ENCODE data around the gene TMEM87A. TPM values are rescaled to one million over a fixed set of nuclear protein-coding genes. Genes with fewer than 3 reads are reported as not detected.

The TMEM87A gene
- total RNA-seq, 2 donors from 2014 or later = 39.8 to 94.4 TPM

DNA sequence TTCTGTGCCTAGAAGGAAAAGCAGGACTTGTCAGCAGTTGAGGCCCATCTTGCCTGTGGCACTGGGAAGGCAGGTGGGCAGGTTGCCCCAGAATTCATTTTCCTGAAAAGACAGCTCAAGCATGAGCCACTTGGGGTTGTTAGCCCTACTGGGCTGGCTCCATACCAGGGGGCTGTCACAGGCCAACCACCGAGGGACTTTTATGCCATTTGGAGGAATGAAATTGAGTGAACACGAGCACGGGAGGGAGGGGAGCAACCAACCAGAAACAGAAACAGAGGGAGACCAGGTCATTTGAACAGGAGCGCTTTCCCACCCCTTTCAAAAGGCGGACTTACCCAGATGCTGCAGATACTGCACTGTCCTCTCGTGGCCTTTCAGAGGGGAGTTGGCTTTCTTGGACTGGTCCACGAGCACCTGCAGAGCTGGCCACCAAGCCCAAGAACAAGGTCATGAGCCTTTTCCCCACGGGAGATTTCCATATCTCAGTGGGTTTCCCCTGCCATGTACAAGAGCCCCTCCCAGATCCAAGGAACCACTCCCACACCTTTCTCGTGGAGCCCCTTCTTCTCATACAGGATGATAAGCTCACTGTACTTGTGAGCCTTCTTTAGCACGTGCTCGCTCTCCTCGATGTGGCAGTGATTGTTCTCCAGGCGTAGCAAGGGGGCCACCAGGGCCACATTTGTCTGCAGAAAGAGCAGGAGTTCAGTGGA is 106.8 kb downstream of the TMEM87A start:
- Histone ChIP-seq H3K9me3 (no peaks in the 10 kb centered on the region), H3K27ac (no peak overlapping the region), H3K27me3 (replicated peaks; ENCODE audit: insufficient read depth) (no peaks in the 10 kb centered on the region), H3K36me3 (peaks cover 83% of the 10 kb centered on the region), H3K4me3 (no peak overlapping the region), H3K4me1 (ENCODE audit: control insufficient read depth in 1 of 2, low read depth in 2 of 2) (no peaks in the 10 kb centered on the region)
- no peak for ATAC-seq (ENCODE audit: insufficient number of reproducible peaks, low FRiP score, low read depth)
- TF ChIP-seq, protein P1, sequence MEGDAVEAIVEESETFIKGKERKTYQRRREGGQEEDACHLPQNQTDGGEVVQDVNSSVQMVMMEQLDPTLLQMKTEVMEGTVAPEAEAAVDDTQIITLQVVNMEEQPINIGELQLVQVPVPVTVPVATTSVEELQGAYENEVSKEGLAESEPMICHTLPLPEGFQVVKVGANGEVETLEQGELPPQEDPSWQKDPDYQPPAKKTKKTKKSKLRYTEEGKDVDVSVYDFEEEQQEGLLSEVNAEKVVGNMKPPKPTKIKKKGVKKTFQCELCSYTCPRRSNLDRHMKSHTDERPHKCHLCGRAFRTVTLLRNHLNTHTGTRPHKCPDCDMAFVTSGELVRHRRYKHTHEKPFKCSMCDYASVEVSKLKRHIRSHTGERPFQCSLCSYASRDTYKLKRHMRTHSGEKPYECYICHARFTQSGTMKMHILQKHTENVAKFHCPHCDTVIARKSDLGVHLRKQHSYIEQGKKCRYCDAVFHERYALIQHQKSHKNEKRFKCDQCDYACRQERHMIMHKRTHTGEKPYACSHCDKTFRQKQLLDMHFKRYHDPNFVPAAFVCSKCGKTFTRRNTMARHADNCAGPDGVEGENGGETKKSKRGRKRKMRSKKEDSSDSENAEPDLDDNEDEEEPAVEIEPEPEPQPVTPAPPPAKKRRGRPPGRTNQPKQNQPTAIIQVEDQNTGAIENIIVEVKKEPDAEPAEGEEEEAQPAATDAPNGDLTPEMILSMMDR (IDR thresholded peaks at IDR 0.05) = no peak
- no peak for DNase-seq (ENCODE audit: low spot score)

DNA sequence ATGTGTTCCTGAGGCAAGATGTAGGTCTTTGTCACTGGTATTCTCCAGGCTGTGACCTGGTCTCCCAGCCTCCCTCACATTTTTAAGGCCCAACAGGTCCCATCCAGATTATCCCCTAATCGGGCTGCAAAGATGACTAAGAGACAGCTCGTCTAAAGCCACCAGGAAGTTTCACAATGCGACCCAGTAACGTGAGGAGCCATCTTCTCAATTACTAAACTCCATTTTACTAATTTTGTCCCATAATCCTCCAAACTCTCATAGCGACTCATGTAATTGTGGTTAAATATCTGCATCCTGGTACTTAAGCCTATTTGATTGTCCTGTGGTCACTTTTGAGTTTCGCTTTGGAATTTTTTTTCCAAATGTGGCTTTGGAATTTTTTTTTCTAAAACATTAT is 108.1 kb downstream of the TMEM87A start:
- TF ChIP-seq, protein P1 (IDR thresholded peaks at IDR 0.05) = no peak
- no peak overlapping the region for H3K4me3 ChIP-seq
- ATAC-seq (ENCODE audit: insufficient number of reproducible peaks, low FRiP score, low read depth) = no peak
- no peaks in the 10 kb centered on the region for H3K9me3 ChIP-seq
- no peak overlapping the region for H3K27ac ChIP-seq
- H3K4me1 ChIP-seq (ENCODE audit: control insufficient read depth in 1 of 2, low read depth in 2 of 2) = no peaks in the 10 kb centered on the region
- DNase-seq (ENCODE audit: low spot score) = no peak
- H3K36me3 ChIP-seq = peaks cover 90% of the 10 kb centered on the region
- H3K27me3 ChIP-seq (replicated peaks; ENCODE audit: insufficient read depth) = no peaks in the 10 kb centered on the region

DNA sequence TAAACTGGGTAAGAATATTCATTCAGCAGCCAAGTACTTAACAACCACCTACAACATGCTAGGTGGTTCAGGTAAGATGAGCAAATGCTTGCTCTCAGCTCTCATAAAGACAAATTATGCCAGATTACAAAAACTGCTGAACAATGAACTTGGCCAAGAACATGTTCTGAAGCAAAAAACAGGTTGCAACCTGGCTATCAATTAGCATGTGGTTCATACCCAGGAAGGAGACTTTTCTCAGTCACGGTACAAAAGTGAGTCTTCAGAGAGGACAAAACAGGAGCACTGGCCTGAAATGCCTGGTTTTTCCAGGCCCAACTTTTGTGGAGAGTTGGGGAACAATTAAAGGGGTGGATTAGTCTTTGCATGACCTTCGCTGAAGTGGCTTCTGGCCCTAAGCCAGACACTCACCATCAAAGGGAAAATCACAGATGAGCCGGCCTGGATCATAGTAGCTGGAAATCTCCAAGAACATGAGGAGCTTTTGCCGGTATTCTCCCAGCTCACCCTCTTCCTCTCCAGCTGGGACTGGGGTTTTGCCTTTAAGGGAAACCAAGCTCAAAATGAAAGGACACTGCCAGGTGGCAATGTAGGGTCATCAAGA is 109.2 kb downstream of the TMEM87A start:
- Histone ChIP-seq H3K27ac (no peak overlapping the region), H3K4me3 (no peak overlapping the region), H3K36me3 (peaks cover 92% of the 10 kb centered on the region), H3K27me3 (replicated peaks; ENCODE audit: insufficient read depth) (no peaks in the 10 kb centered on the region), H3K9me3 (no peaks in the 10 kb centered on the region), H3K4me1 (ENCODE audit: control insufficient read depth in 1 of 2, low read depth in 2 of 2) (no peaks in the 10 kb centered on the region)
- DNase-seq (ENCODE audit: low spot score) = no peak
- no peak for ATAC-seq (ENCODE audit: insufficient number of reproducible peaks, low FRiP score, low read depth)
- TF ChIP-seq, protein P1 (IDR thresholded peaks at IDR 0.05) = no peak

DNA sequence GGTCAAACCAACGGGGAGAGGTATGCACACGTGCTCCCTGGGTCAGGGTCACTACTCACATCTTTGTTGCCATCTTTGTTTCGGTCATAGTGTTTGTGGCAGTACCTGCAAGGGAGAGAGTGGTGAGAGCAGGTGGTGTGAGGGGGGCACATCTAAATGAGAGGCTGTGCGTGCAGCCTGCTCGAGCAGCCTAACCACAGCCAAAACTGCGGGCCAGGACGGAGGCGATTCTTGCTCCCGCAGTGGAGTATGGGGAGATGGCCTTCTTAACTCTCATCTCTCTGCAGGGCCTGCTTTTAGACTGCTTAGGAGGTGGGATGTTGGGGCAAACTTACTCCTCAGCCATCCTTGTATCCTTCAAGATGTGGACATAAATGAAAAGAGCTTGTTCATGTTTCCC is 109.9 kb downstream of the TMEM87A start:
- Histone ChIP-seq H3K4me3 (no peak overlapping the region), H3K27me3 (replicated peaks; ENCODE audit: insufficient read depth) (no peaks in the 10 kb centered on the region), H3K9me3 (no peaks in the 10 kb centered on the region), H3K36me3 (peaks cover 86% of the 10 kb centered on the region), H3K4me1 (ENCODE audit: control insufficient read depth in 1 of 2, low read depth in 2 of 2) (no peaks in the 10 kb centered on the region), H3K27ac (no peak overlapping the region)
- DNase-seq (ENCODE audit: low spot score) (no peak), ATAC-seq (ENCODE audit: insufficient number of reproducible peaks, low FRiP score, low read depth) (no peak)
- TF ChIP-seq, protein P1 (IDR thresholded peaks at IDR 0.05) = no peak

Other genes with a start within 250 kb of the TMEM87A start
- gene PLA2G4D, start 178.9 kb downstream of the TMEM87A start, total RNA-seq = not detected
- gene PLA2G4F, start 116.8 kb downstream of the TMEM87A start, total RNA-seq = under 1 TPM; 0.27 to 0.78 TPM
- gene VPS39, start 65.1 kb downstream of the TMEM87A start, total RNA-seq = 100 to 1,000 TPM in 1 of 2 donors, 10 to 100 TPM in 1; 89.9 to 156 TPM
- 10 to 100 TPM; 32.0 to 78.8 TPM for gene GANC, start 232 bp downstream of the TMEM87A start, total RNA-seq
- gene CAPN3, start 86.1 kb upstream of the TMEM87A start, total RNA-seq = 10 to 100 TPM; 19.8 to 37.0 TPM
- 10 to 100 TPM; 77.4 to 83.8 TPM for gene ZNF106, start 217.7 kb upstream of the TMEM87A start, total RNA-seq
- 10 to 100 TPM; 68.8 to 73.7 TPM for gene SNAP23, start 222.2 kb upstream of the TMEM87A start, total RNA-seq

Measured in thoracic aorta (tissue), 2 donors.